B cell (primary cell): Measurements from ENCODE around the gene EIF3I. TPM values are rescaled to one million over a fixed set of nuclear protein-coding genes. Genes with fewer than 3 reads are reported as not detected.

Source experiments
- ATAC-seq: fragments of 200-7000 bp; cut with Tn5 transposase; one replicate; pipeline ENCODE4 v1.10.0; 2021; ENCODE audit warnings: low read depth, mild to moderate bottlenecking, moderate number of reproducible peaks, moderate library complexity
- CTCF ChIA-PET: fragments of 350-600 bp; sonication (Branson Sonifier 250); formaldehyde crosslinking; loops from one replicate; lab custom pipeline; 2021; ENCODE audit warnings: antibody characterized with exemption, inconsistent platforms; lab: Charles Lee
- POLR2A ChIA-PET: fragments of 350-600 bp; sonication (Branson Sonifier 250); formaldehyde crosslinking; loops from one replicate; lab custom pipeline; 2021; ENCODE audit warnings: antibody characterized with exemption; lab: Charles Lee
- DNase-seq: peaks from one replicate; pipeline ENCODE4 v3.0.0; 2013
- H2AFZ ChIP-seq: 2 replicates; pipeline ENCODE4 v1.6.1; 2012; ENCODE audit warnings: mild to moderate bottlenecking, low read depth, low read length; ENCODE audit not compliant: insufficient read depth, poor library complexity, severe bottlenecking
- H3K27ac ChIP-seq, 2 donors: 1 replicate in 1 of 2; 2 replicates in 1 of 2; pipeline ENCODE4 v1.5.1; 2012 to 2013; ENCODE audit warnings: low read length in 2 of 2, mild to moderate bottlenecking in 2 of 2, moderate library complexity in 1 of 2
- H3K27me3 ChIP-seq, 4 experiments: fragments of 200-600 bp in 1 of 4; sonication (generic) in 1 of 4; replicated peaks in 1 of 4; 1 replicate in 2 of 4; 2 replicates in 2 of 4; pipeline versions ENCODE4 v1.6.1 to v1.7.0; 2013 to 2016; ENCODE audit warnings: low read length in 3 of 4, mild to moderate bottlenecking in 2 of 4, mixed read lengths in 1 of 4, moderate library complexity in 1 of 4; ENCODE audit not compliant: insufficient read depth in 4 of 4, control insufficient read depth in 3 of 4; ENCODE audit errors: control extremely low read depth in 1 of 4
- H3K36me3 ChIP-seq, 2 experiments: replicated peaks in 1 of 2; 1 replicate in 1 of 2; 2 replicates in 1 of 2; pipeline versions ENCODE4 v1.6.1 to v1.7.1; 2013; ENCODE audit warnings: low read length in 1 of 2; ENCODE audit not compliant: insufficient read depth in 2 of 2, control insufficient read depth in 1 of 2; ENCODE audit errors: control extremely low read depth in 1 of 2, extremely low read depth in 1 of 2
- H3K4me1 ChIP-seq, 2 donors: fragments of 200-600 bp in 1 of 2; sonication (generic) in 1 of 2; 1 replicate in 1 of 2; 2 replicates in 1 of 2; pipeline versions ENCODE4 v1.5.1 to v1.6.1; 2013 to 2017; ENCODE audit warnings: low read length in 2 of 2; ENCODE audit not compliant: control insufficient read depth in 2 of 2, insufficient read depth in 2 of 2
- H3K4me2 ChIP-seq: replicated peaks from 2 replicates; pipeline ENCODE3; 2012; ENCODE audit warnings: mild to moderate bottlenecking, low read depth, low read length; ENCODE audit not compliant: poor library complexity, severe bottlenecking
- H3K4me3 ChIP-seq, 5 experiments: fragments of 200-600 bp in 1 of 5; sonication (generic) in 1 of 5; 1 replicate in 3 of 5; 2 replicates in 2 of 5; pipeline versions ENCODE4 v1.5.1 to v1.7.0; 2011 to 2016; ENCODE audit warnings: low read length in 4 of 5, mild to moderate bottlenecking in 4 of 5, low read depth in 2 of 5, control low read depth in 1 of 5, moderate library complexity in 1 of 5; ENCODE audit not compliant: insufficient read depth in 1 of 5; ENCODE audit errors: control extremely low read depth in 1 of 5, extremely low read depth in 1 of 5
- H3K79me2 ChIP-seq: fragments of 200-600 bp; sonication (generic); one replicate; pipeline ENCODE4 v1.6.0; 2016; ENCODE audit warnings: low read length; ENCODE audit not compliant: control insufficient read depth, insufficient read depth
- H3K9ac ChIP-seq: fragments of 200-600 bp; sonication (generic); 2 replicates; pipeline ENCODE4 v1.6.1; 2017; ENCODE audit warnings: mild to moderate bottlenecking, low read length, moderate library complexity
- H3K9me3 ChIP-seq, 3 donors: one replicate each; pipeline versions ENCODE4 v1.6.1 to v1.7.1; 2013; ENCODE audit warnings: low read length in 2 of 3; ENCODE audit not compliant: control insufficient read depth in 2 of 3, insufficient read depth in 1 of 3; ENCODE audit errors: control extremely low read depth in 1 of 3
- H4K20me1 ChIP-seq: 2 replicates; pipeline ENCODE4 v1.6.0; 2012; ENCODE audit warnings: mild to moderate bottlenecking, low read length; ENCODE audit not compliant: insufficient read depth, control insufficient read depth, poor library complexity, severe bottlenecking
- H3K27ac Mint-ChIP-seq: one replicate; pipeline ENCODE4 v1.8.0; 2021; ENCODE audit warnings: mixed read lengths
- H3K27me3 Mint-ChIP-seq: one replicate; pipeline ENCODE4 v1.8.0; 2021; ENCODE audit warnings: mixed read lengths
- H3K4me1 Mint-ChIP-seq: one replicate; pipeline ENCODE4 v1.8.0; 2021; ENCODE audit warnings: mixed read lengths
- H3K4me3 Mint-ChIP-seq: one replicate; pipeline ENCODE4 v1.8.0; 2021; ENCODE audit warnings: mixed read lengths
- H3K9me3 Mint-ChIP-seq: one replicate; pipeline ENCODE4 v1.8.0; 2022; ENCODE audit warnings: mixed read lengths; ENCODE audit not compliant: insufficient read depth
- EZH2 ChIP-seq: IDR thresholded peaks from 2 replicates; pipeline ENCODE4 v1.6.1; 2012; ENCODE audit warnings: borderline replicate concordance, low read depth, mild to moderate bottlenecking, moderate library complexity, low read length; ENCODE audit not compliant: insufficient read depth, poor library complexity, severe bottlenecking
- WGBS: methylation state at CpG from one replicate; pipeline ENCODE4 v1.1.5; 2013; ENCODE audit warnings: missing lambda C conversion rate; ENCODE audit not compliant: insufficient coverage; 5-methylcytosine and 5-hydroxymethylcytosine counted together
- intact Hi-C: fragments of 100-400 bp; cut with micrococcal nuclease; formaldehyde crosslinking; loops from one replicate; pipeline ENCODE4 v1.10.0; 2022
- polyA plus RNA-seq: library from polyadenylated mRNA; depleted of rRNA; stranded (reverse); fragments of >200 nt; gene quantifications from 2 replicates; pipeline ENCODE4 v1.2.3, GENCODE V29; 2012
- total RNA-seq, 2 donors: library from RNA; stranded (reverse); fragments of 120-200 nt in 1 of 2; gene quantifications; 1 replicate in 1 of 2; 2 replicates in 1 of 2; pipeline versions ENCODE4 v1.2.3 to v1.2.4, GENCODE V29; 2013 to 2022
- TF ChIP-seq, protein P1 (sequence below): fragments of 200-600 bp; IDR thresholded peaks from one replicate; pipeline ENCODE4 v1.8.0; 2022; ENCODE audit warnings: antibody characterized with exemption, mild to moderate bottlenecking

EIF3I gene
- total and polyA plus RNA-seq, 2 donors (not counting 1 experiment from before 2014, with no cell fraction given), result 87.0 to 130 TPM

DNA sequence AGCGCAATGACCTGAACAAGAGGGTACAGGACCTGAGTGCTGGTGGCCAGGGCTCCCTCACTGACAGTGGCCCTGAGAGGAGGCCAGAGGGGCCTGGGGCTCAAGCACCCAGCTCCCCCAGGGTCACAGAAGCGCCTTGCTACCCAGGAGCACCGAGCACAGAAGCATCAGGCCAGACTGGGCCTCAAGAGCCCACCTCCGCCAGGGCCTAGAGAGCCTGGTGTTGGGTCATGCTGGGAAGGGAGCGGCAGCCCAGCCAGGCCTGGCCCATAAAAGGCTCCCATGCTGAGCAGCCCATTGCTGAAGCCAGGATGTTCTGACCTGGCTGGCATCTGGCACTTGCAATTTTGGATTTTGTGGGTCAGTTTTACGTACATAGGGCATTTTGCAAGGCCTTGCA lies 27.2 kb upstream of the EIF3I start:
- POLR2A ChIA-PET, result no interaction called here
- Mint-ChIP-seq H3K27ac (no peak overlapping the region), H3K4me3 (no peak overlapping the region), H3K4me1 (peaks cover 4% of the 10 kb centered on the region), H3K27me3 (no peaks in the 10 kb centered on the region), H3K9me3 (no peaks in the 10 kb centered on the region)
- Histone ChIP-seq H3K9ac (no peak overlapping the region), H3K27ac (no peak overlapping the region), H3K9me3 (no peaks in the 10 kb centered on the region), H3K36me3 (peaks cover 4 to 68% of the 10 kb centered on the region in 2 experiments), H3K79me2 (no peaks in the 10 kb centered on the region), H3K27me3 (no peaks in the 10 kb centered on the region), H3K4me3 (no peak overlapping the region), H2AFZ (no peak overlapping the region), H4K20me1 (no peaks in the 10 kb centered on the region), H3K4me1 (peaks cover 0 to 9% of the 10 kb centered on the region in 2 donors), H3K4me2 (no peak overlapping the region)
- ATAC-seq (no peak), DNase-seq (no peak)
- CTCF ChIA-PET, result interaction anchor here (0.6 to 1.1 kb wide), 3 partner anchors 13 to 20 kb away, joined by 3 read pairs; no protein-coding TSS in a partner anchor
- 100% methylated on average over 6 of the region's 6 CpGs for WGBS
- intact Hi-C loops, result no loop called here
- TF ChIP-seq EZH2, result no peak
- TF ChIP-seq, protein P1, sequence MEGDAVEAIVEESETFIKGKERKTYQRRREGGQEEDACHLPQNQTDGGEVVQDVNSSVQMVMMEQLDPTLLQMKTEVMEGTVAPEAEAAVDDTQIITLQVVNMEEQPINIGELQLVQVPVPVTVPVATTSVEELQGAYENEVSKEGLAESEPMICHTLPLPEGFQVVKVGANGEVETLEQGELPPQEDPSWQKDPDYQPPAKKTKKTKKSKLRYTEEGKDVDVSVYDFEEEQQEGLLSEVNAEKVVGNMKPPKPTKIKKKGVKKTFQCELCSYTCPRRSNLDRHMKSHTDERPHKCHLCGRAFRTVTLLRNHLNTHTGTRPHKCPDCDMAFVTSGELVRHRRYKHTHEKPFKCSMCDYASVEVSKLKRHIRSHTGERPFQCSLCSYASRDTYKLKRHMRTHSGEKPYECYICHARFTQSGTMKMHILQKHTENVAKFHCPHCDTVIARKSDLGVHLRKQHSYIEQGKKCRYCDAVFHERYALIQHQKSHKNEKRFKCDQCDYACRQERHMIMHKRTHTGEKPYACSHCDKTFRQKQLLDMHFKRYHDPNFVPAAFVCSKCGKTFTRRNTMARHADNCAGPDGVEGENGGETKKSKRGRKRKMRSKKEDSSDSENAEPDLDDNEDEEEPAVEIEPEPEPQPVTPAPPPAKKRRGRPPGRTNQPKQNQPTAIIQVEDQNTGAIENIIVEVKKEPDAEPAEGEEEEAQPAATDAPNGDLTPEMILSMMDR, result no peak

DNA sequence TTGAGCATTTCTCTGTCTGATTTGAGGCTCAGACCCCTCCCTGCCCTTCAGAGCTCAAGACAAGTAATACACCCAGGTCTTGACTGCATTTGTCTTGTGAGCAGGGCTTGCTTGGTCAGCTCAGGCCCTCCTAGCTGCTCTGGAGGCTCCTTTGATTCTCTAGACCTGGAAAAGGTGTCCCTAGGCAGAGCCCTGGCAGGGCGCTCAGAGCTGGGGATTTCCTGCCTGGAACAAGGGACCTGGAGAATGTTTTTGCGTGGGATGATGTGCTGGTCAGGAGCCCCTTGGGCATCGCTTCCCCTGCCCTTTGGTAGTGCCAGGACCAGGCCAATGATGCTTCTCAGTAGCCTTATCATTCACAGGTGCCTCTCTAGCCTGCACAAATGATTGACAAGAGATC lies 26.7 kb upstream of the EIF3I start:
- no peak overlapping the region for H3K27ac ChIP-seq
- peaks cover 0 to 14% of the 10 kb centered on the region in 2 donors for H3K4me1 ChIP-seq
- intact Hi-C loops, result no loop called here
- H3K9me3 ChIP-seq, result no peaks in the 10 kb centered on the region
- H3K27me3 ChIP-seq, result no peaks in the 10 kb centered on the region
- DNase-seq, result no peak
- no peak overlapping the region for H3K4me3 ChIP-seq
- H3K27ac Mint-ChIP-seq, result no peak overlapping the region
- H4K20me1 ChIP-seq, result no peaks in the 10 kb centered on the region
- no peak overlapping the region for H3K9ac ChIP-seq
- no peak overlapping the region for H3K4me2 ChIP-seq
- ATAC-seq, result no peak
- H3K36me3 ChIP-seq, result peaks cover 4 to 63% of the 10 kb centered on the region in 2 experiments
- no peaks in the 10 kb centered on the region for H3K27me3 Mint-ChIP-seq
- peaks cover 9% of the 10 kb centered on the region for H3K4me1 Mint-ChIP-seq
- H3K4me3 Mint-ChIP-seq, result no peak overlapping the region
- POLR2A ChIA-PET, result interaction anchor here (0.7 kb wide), 1 partner anchor 21 kb away, joined by 5 read pairs; no protein-coding TSS in a partner anchor
- H3K9me3 Mint-ChIP-seq, result no peaks in the 10 kb centered on the region
- 96% methylated on average over 3 of the region's 3 CpGs for WGBS
- no peak overlapping the region for H2AFZ ChIP-seq
- TF ChIP-seq, protein P1, result no peak
- TF ChIP-seq EZH2, result no peak
- H3K79me2 ChIP-seq, result no peaks in the 10 kb centered on the region
- CTCF ChIA-PET, result interaction anchor here (0.6 to 1.1 kb wide), 2 partner anchors 14 to 15 kb away, joined by 3 read pairs; no protein-coding TSS in a partner anchor
